ENCODE data around the gene PTBP1.

- TF ChIP-seq, protein P1, sequence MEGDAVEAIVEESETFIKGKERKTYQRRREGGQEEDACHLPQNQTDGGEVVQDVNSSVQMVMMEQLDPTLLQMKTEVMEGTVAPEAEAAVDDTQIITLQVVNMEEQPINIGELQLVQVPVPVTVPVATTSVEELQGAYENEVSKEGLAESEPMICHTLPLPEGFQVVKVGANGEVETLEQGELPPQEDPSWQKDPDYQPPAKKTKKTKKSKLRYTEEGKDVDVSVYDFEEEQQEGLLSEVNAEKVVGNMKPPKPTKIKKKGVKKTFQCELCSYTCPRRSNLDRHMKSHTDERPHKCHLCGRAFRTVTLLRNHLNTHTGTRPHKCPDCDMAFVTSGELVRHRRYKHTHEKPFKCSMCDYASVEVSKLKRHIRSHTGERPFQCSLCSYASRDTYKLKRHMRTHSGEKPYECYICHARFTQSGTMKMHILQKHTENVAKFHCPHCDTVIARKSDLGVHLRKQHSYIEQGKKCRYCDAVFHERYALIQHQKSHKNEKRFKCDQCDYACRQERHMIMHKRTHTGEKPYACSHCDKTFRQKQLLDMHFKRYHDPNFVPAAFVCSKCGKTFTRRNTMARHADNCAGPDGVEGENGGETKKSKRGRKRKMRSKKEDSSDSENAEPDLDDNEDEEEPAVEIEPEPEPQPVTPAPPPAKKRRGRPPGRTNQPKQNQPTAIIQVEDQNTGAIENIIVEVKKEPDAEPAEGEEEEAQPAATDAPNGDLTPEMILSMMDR (IDR thresholded peaks at IDR 0.05; ENCODE audit: insufficient read depth, low read depth, low read length): no peak
- no peak for TF ChIP-seq EZH2 (IDR thresholded peaks at IDR 0.05; ENCODE audit: insufficient read depth, low read length)
Measured at GRCh38 chr19:831407-832369, 34.4 kb downstream of the PTBP1 start.

Measured in astrocyte (in vitro differentiated cells and primary cell).